ENCODE results near the gene TBC1D14. TPM values are rescaled to one million over a fixed set of nuclear protein-coding genes. Genes with fewer than 3 reads are reported as not detected.

The TBC1D14 gene
- total RNA-seq, 1 experiment from 2014 or later = 36.3 TPM

- DNase-seq (ENCODE audit: low read depth, low spot score) (no peak), ATAC-seq (no peak)
- ChIA-PET POLR2A (no interaction called here), CTCF (no interaction called here)
- Histone ChIP-seq H3K4me3 (ENCODE audit: low read depth in 2 of 2, low read length in 2 of 2) (no peak overlapping the region), H3K4me1 (ENCODE audit: control insufficient read depth, insufficient read depth, low read length) (no peaks in the 10 kb centered on the region), H3K36me3 (ENCODE audit: control insufficient read depth, insufficient read depth, low read length) (no peaks in the 10 kb centered on the region), H3K9me3 (ENCODE audit: control insufficient read depth, insufficient read depth, low read depth, low read length) (no peaks in the 10 kb centered on the region), H3K27ac (ENCODE audit: low read length) (no peak overlapping the region), H3K27me3 (ENCODE audit: control insufficient read depth, insufficient read depth, low read length) (no peaks in the 10 kb centered on the region)
- no peak for TF ChIP-seq POLR2AphosphoS5 (IDR thresholded peaks at IDR 0.05; ENCODE audit: low read depth, low read length)
- no peak for TF ChIP-seq SIN3A (IDR thresholded peaks at IDR 0.05; ENCODE audit: borderline replicate concordance, insufficient read depth, low read depth, low read length)
- TF ChIP-seq, protein P1, sequence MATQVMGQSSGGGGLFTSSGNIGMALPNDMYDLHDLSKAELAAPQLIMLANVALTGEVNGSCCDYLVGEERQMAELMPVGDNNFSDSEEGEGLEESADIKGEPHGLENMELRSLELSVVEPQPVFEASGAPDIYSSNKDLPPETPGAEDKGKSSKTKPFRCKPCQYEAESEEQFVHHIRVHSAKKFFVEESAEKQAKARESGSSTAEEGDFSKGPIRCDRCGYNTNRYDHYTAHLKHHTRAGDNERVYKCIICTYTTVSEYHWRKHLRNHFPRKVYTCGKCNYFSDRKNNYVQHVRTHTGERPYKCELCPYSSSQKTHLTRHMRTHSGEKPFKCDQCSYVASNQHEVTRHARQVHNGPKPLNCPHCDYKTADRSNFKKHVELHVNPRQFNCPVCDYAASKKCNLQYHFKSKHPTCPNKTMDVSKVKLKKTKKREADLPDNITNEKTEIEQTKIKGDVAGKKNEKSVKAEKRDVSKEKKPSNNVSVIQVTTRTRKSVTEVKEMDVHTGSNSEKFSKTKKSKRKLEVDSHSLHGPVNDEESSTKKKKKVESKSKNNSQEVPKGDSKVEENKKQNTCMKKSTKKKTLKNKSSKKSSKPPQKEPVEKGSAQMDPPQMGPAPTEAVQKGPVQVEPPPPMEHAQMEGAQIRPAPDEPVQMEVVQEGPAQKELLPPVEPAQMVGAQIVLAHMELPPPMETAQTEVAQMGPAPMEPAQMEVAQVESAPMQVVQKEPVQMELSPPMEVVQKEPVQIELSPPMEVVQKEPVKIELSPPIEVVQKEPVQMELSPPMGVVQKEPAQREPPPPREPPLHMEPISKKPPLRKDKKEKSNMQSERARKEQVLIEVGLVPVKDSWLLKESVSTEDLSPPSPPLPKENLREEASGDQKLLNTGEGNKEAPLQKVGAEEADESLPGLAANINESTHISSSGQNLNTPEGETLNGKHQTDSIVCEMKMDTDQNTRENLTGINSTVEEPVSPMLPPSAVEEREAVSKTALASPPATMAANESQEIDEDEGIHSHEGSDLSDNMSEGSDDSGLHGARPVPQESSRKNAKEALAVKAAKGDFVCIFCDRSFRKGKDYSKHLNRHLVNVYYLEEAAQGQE (IDR thresholded peaks at IDR 0.05; ENCODE audit: insufficient read depth in 1 of 2, low read depth in 2 of 2, low read length in 1 of 2) = no peak
- TF ChIP-seq TCF7L2 (IDR thresholded peaks at IDR 0.05; ENCODE audit: low read depth, low read length) = no peak
- TF ChIP-seq, protein P2, sequence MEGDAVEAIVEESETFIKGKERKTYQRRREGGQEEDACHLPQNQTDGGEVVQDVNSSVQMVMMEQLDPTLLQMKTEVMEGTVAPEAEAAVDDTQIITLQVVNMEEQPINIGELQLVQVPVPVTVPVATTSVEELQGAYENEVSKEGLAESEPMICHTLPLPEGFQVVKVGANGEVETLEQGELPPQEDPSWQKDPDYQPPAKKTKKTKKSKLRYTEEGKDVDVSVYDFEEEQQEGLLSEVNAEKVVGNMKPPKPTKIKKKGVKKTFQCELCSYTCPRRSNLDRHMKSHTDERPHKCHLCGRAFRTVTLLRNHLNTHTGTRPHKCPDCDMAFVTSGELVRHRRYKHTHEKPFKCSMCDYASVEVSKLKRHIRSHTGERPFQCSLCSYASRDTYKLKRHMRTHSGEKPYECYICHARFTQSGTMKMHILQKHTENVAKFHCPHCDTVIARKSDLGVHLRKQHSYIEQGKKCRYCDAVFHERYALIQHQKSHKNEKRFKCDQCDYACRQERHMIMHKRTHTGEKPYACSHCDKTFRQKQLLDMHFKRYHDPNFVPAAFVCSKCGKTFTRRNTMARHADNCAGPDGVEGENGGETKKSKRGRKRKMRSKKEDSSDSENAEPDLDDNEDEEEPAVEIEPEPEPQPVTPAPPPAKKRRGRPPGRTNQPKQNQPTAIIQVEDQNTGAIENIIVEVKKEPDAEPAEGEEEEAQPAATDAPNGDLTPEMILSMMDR (IDR thresholded peaks at IDR 0.05) = no peak
- no TSS peak for BruUV-seq (replicated peaks)
- in situ Hi-C loops (cut with HindIII; ENCODE audit: low pct_unique_long_range_greater_than_20kb, low sequenced_read_pairs) (no loop called here), intact Hi-C loops (cut with micrococcal nuclease; ENCODE audit: unreplicated experiment) (no loop called here)
Measured at GRCh38 chr4:6889101-6889735, 20.4 kb upstream of the TBC1D14 start.

GRCh38 chr4:6889736-6890324 lies 19.8 kb upstream of the TBC1D14 start:
- in situ Hi-C loops (cut with HindIII; ENCODE audit: low pct_unique_long_range_greater_than_20kb, low sequenced_read_pairs) = no loop called here

More at GRCh38 chr4:6889736-6890324, 19.8 kb upstream of the TBC1D14 start:
- Histone ChIP-seq H3K4me1 (ENCODE audit: control insufficient read depth, insufficient read depth, low read length) (no peaks in the 10 kb centered on the region), H3K9me3 (ENCODE audit: control insufficient read depth, insufficient read depth, low read depth, low read length) (no peaks in the 10 kb centered on the region), H3K27me3 (ENCODE audit: control insufficient read depth, insufficient read depth, low read length) (no peaks in the 10 kb centered on the region), H3K4me3 (ENCODE audit: low read depth in 2 of 2, low read length in 2 of 2) (no peak overlapping the region), H3K27ac (ENCODE audit: low read length) (no peak overlapping the region), H3K36me3 (ENCODE audit: control insufficient read depth, insufficient read depth, low read length) (no peaks in the 10 kb centered on the region)
- ChIA-PET CTCF (no interaction called here), POLR2A (no interaction called here)
- no TSS peak for BruUV-seq (replicated peaks)
- TF ChIP-seq, protein P1 (IDR thresholded peaks at IDR 0.05; ENCODE audit: insufficient read depth in 1 of 2, low read depth in 2 of 2, low read length in 1 of 2) = no peak
- no peak for TF ChIP-seq POLR2AphosphoS5 (IDR thresholded peaks at IDR 0.05; ENCODE audit: low read depth, low read length)
- TF ChIP-seq, protein P2 (IDR thresholded peaks at IDR 0.05) = no peak
- TF ChIP-seq SIN3A (IDR thresholded peaks at IDR 0.05; ENCODE audit: borderline replicate concordance, insufficient read depth, low read depth, low read length) = no peak
- TF ChIP-seq TCF7L2 (IDR thresholded peaks at IDR 0.05; ENCODE audit: low read depth, low read length) = no peak
- ATAC-seq = no peak
- intact Hi-C loops (cut with micrococcal nuclease; ENCODE audit: unreplicated experiment) = no loop called here
- no peak for DNase-seq (ENCODE audit: low read depth, low spot score)
